ENCODE measurements around the gene CCL3.

GRCh38 chr17:36112572-36112971 lies 22.6 kb upstream of the CCL3 start:
- TF ChIP-seq MAX (IDR thresholded peaks at IDR 0.05; ENCODE audit: low read depth) (no peak), CTCF (IDR thresholded peaks at IDR 0.05) (no peak), REST (IDR thresholded peaks at IDR 0.05; ENCODE audit: low read depth, low read length) (no peak), TEAD4 (IDR thresholded peaks at IDR 0.05; ENCODE audit: borderline replicate concordance, insufficient read depth) (no peak), POLR2AphosphoS5 (IDR thresholded peaks at IDR 0.05; ENCODE audit: low read depth, low read length) (no peak), RCOR1 (IDR thresholded peaks at IDR 0.05; ENCODE audit: low read length) (no peak), CHD2 (IDR thresholded peaks at IDR 0.05; ENCODE audit: low read length, partially characterized antibody) (no peak), PBX3 (IDR thresholded peaks at IDR 0.05) (no peak), GATA2 (CRISPR knock-in tag; IDR thresholded peaks at IDR 0.05) (no peak), TAF1 (IDR thresholded peaks at IDR 0.05; ENCODE audit: borderline replicate concordance, low read depth, low read length) (no peak), RFX5 (IDR thresholded peaks at IDR 0.05; ENCODE audit: low read length) (no peak), USF2 (IDR thresholded peaks at IDR 0.05; ENCODE audit: borderline replicate concordance, low read depth, low read length) (no peak), SMC3 (IDR thresholded peaks at IDR 0.05; ENCODE audit: low read depth, low read length) (no peak)

All from SK-N-SH (cell line).